Measurements from ENCODE around the gene PDIK1L.

GRCh38 chr1:26110731-26111529 lies 694 bp upstream of the PDIK1L start:
- TF ChIP-seq CTCF (IDR thresholded peaks at IDR 0.05; ENCODE audit: low read depth, low read length) = no peak
- peak; percentile 56 for TF ChIP-seq POLR2A (IDR thresholded peaks at IDR 0.05; ENCODE audit: extremely low read depth, insufficient read length)
- TF ChIP-seq MYC (IDR thresholded peaks at IDR 0.05; ENCODE audit: low read depth, low read length) = no peak; the same call in 1 of the 2 replicates

All from NB4 (cell line).